ACHN (cell line): Measurements from ENCODE around the gene MCM7.

Source experiments
- DNase-seq: peaks from one replicate; pipeline ENCODE4 v3.0.0-alpha.2; 2015
- in situ Hi-C: cut with HindIII; loops from 2 replicates; pipeline ENCODE4 v1.10.0; 2017; ENCODE audit warnings: low sequenced_read_pairs, low pct_ligation_motif_present, low pct_unique_long_range_greater_than_20kb

Gene MCM7

GRCh38 chr7:100124301-100125230 lies 23.4 kb upstream of the MCM7 start:
- in situ Hi-C loops = no loop called here
- no peak for DNase-seq

DNA sequence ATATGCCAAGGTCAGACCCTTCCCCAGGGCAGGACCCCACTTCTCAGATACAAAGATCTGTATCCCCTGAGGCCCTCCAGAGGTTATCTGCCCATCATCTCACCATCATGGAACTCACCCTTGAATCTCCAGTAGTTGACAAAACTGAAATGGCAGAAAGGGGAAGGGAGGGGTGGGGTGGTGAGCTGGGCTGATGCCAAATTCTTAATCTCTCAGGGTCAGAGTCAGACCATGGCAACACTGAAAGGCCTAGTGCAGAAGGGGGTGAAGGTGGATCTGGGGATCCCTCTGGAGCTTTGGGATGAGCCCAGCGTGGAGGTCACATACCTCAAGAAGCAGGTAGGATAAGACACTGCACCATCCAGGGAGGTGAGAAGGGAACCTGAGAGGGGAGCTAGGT lies 21.4 kb upstream of the MCM7 start:
- in situ Hi-C loops = no loop called here
- DNase-seq = no peak

DNA sequence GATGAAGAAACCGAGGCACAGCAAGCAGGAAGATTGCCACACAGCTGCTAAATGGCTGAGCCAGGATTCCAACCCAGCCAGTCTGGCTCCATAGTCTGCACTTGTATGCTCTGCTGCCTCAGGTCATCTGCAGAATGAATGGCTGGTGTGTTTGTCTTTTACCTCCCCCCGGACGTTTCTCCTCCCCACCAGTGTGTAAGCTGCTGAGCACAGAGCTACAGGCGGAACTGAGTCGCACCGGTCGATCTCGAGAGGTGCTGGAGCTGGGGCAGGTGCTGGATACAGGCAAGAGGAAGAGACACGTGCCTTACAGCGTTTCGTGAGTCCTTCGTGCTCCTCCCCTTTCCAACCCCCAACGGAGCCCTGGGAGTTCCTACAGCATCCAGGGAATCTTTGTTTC lies 20.9 kb upstream of the MCM7 start:
- in situ Hi-C loops = no loop called here
- DNase-seq = no peak

GRCh38 chr7:100120733-100121036 lies 19.5 kb upstream of the MCM7 start:
- no peak for DNase-seq
- in situ Hi-C loops = no loop called here

GRCh38 chr7:100119970-100120732 lies 19.0 kb upstream of the MCM7 start:
- in situ Hi-C loops = no loop called here

GRCh38 chr7:100119072-100119969 lies 18.1 kb upstream of the MCM7 start, which contains the start of the genes CNPY4 and TAF6:
CNPY4 (plus strand) TSS chr7:100119634; CDS start chr7:100119745, 111 bp downstream.
TAF6 (minus strand) TSS chr7:100119358; CDS start chr7:100114209, 5,149 bp downstream.
- in situ Hi-C loops = no loop called here
- peak; percentile 97 for DNase-seq

More at GRCh38 chr7:100119970-100120732, 19.0 kb upstream of the MCM7 start:
- DNase-seq = peak; percentile 70

- in situ Hi-C loops = no loop called here
- peak; percentile 62 for DNase-seq
Measured at GRCh38 chr7:100118388-100119071, 17.3 kb upstream of the MCM7 start.

DNA sequence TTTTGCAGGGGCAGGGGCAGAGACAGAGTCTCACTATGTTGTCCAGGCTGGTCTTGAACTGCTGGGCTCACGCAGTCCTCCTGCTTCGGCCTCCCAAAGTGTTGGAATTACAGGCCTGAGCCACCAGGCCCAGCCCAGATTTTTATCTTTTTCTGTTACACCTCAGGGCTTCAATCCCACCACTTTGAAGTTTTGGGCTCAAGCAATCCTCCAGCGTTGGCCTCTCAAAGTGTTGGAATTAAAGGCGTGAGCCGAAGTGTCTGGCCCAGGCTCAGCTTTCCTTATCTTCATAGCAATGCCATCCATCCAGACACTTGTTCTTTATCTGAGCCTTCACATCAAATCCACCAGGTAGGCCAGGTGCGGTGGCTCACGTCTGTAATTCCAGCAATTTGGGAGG lies 13.8 kb upstream of the MCM7 start:
- DNase-seq = no peak
- in situ Hi-C loops = no loop called here

GRCh38 chr7:100111914-100112313 lies 10.7 kb upstream of the MCM7 start:
- in situ Hi-C loops = no loop called here
- no peak for DNase-seq

DNA sequence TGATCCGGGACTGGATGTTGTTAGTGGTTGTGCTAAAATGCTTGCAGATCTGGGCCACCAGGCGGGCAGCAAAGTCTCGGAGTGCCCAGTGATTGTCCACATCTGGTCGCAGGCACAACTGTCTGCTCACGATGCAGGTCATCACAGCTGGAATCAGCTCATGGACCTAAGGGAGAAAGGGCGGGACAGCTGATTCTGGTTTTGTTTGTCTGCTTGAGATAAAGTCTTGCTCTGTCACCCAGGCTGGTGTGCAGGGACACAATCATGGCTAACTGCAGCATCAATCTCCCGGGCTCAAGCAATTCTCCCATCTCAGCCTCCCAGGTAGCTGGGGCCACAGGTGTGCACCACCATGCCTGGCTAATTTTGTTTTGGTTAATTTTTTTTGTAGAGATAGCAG lies 10.0 kb upstream of the MCM7 start:
- no peak for DNase-seq
- in situ Hi-C loops = no loop called here

DNA sequence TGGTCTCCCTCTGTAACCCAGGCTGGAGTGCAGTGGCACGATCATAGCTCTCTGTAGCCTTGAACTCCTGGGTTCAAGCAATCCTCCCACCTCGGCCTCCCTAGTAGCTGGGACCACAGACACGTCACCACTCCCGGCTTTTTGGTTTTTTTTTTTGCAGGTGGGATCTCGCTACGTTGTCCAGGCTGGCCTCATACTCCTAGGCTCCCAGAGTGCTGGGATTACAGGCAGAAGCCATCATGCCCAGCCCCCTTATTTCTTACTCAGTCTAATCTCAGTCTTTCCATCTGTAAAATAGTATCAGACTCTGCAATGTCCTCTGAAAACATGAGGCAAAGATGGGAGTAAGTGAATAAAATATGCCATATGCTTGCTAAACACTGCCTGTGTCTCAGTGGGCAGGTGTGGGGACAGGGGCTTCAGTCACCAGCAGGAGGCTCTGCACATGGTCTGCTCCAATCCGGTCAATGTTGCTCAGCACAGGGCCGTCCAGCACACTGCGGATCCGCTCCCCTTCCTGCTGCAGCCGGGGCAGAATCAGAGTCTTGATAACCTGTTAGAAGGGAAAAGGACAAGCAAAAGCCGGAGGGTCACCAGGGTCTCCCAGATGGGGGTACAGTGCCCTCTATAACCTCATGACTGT lies 8.4 kb upstream of the MCM7 start:
- DNase-seq = no peak
- in situ Hi-C loops = no loop called here

DNA sequence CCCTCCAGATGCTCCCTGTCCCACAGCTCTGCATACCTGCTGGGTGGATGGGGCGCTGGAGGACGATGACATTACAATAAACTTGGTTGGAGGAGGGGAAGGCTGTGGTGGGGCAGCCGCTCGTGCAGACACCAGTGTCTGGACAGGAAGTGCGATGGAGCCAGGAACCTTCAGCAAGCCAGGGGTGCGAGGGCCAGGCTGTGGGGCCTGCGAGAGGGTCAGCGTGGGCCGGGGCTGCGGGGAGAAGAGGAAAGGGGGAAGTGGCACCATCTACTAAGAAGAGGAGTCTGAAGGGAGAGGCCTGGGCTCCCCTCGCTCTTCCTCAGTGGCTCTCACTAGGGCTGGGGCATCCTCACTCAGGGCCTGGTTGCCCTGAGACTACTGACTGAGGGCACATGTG lies 6.7 kb upstream of the MCM7 start:
- in situ Hi-C loops = no loop called here
- no peak for DNase-seq

DNA sequence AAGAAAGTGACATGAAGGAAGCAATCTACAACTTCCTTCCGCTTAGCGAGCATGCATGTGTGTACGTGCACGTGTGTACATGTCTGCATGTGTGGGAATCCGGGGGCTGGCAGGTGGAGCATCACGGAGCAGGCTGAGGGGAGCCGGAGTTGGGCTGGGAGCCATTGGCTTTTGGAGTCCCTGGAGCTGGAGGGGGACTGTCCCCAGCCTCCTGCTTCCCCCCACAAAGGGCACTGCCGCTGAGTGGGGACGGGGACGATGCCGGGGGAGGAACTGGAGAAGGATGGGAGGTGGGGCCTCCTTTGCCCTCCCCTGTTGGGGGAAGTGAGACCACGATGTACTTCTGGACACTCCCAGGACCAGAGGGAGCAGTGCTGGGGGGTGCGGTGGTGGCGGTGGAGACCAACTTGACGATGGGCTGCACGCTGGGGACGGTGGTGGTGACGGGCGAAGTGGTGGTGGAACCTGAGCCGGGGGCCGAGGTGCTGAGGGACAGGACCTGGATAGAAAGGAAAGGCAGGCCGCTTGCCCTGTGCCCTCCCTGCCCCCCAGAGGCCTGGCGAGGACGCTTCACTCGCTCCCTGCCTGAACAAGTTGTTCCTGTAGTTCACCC lies 6.0 kb upstream of the MCM7 start:
- in situ Hi-C loops = no loop called here
- DNase-seq = no peak

DNA sequence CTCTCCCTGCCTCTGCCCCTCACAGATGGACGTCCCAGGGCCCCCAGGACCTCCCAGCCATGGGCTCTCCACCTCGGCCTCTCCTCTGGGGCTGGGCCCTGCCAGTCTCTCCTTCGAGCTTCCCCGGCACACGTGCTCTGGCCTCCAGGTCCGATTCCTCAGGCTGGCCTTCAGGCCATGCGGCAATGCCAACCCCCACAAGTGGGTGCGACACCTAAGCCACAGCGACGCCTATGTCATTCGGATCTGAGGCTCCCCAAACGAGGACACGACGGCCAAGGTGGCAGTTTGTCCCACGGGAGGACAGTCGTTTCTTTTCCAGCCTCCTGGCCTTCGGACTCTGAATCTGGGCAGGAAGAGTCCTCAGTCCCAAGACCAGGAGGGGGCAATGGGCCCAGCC lies 5.4 kb upstream of the MCM7 start:
- in situ Hi-C loops = no loop called here
- DNase-seq = no peak

DNA sequence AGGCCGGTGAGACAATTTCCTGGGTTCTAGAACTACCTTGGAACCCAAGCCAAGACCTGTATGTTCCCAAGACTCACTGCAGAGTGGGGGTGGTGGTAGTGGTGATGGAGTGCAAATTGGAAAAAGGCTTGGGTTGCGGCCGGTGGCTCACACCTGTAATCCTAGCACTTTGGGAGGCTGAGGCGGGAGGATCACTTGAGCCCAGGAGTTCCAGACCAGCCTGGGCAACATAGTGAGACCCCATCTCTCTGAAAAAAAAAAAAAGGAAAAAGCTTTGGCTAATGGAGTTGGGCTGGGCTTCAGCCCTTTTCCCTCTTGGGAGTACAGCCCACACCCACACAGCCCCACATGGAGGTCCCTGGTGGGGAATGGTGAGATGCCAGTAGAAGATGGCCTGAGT lies 4.3 kb upstream of the MCM7 start:
- no peak for DNase-seq
- in situ Hi-C loops = no loop called here

- DNase-seq = peak; percentile 32
- in situ Hi-C loops = no loop called here
Measured at GRCh38 chr7:100102950-100103840, 2.0 kb upstream of the MCM7 start.
